SK-N-SH treated with all-trans-retinoic acid at 6 μM for 48 hours (cell line): ENCODE results near the gene GCH1.

Source experiments
- ARNTL ChIP-seq: fragments of 450-650 bp; formaldehyde crosslinking; IDR thresholded peaks from 2 replicates; pipeline ENCODE4 v1.5.0; 2020; ENCODE audit warnings: low read depth, mild to moderate bottlenecking, moderate library complexity, borderline replicate concordance
- BACH2 ChIP-seq: fragments of 250-450 bp; sonication (Bioruptor Pico); IDR thresholded peaks from 2 replicates; pipeline ENCODE4 v1.9.0; 2021; ENCODE audit warnings: mild to moderate bottlenecking, borderline replicate concordance
- ESRRG ChIP-seq: fragments of 250-450 bp; sonication (Bioruptor Pico); IDR thresholded peaks from 2 replicates; pipeline ENCODE4 v1.6.1; 2021; ENCODE audit warnings: mild to moderate bottlenecking
- GLIS3 ChIP-seq: fragments of 250-450 bp; sonication (Bioruptor Pico); IDR thresholded peaks from 2 replicates; pipeline ENCODE4 v1.5.0; 2020; ENCODE audit warnings: mild to moderate bottlenecking, moderate library complexity
- RARB ChIP-seq: fragments of 250-450 bp; sonication (Bioruptor Pico); IDR thresholded peaks from 2 replicates; pipeline ENCODE4 v1.8.0; 2021; ENCODE audit warnings: mild to moderate bottlenecking, moderate library complexity
- TCF4 ChIP-seq: fragments of 250-450 bp; sonication (Bioruptor Pico); IDR thresholded peaks from 2 replicates; pipeline ENCODE4 v1.8.0; 2021; ENCODE audit warnings: mild to moderate bottlenecking, moderate library complexity, borderline replicate concordance
- ZFP30 ChIP-seq: fragments of 450-650 bp; formaldehyde crosslinking; IDR thresholded peaks from 2 replicates; pipeline ENCODE4 v1.5.0; 2022; ENCODE audit warnings: mild to moderate bottlenecking, moderate library complexity
- ZNF565 ChIP-seq: fragments of 450-650 bp; formaldehyde crosslinking; conservative IDR thresholded peaks from 2 replicates; pipeline ENCODE4 v1.5.0; 2020; ENCODE audit warnings: low read depth, mild to moderate bottlenecking, moderate library complexity
- TF ChIP-seq, protein P1 (sequence below): fragments of 250-450 bp; sonication (Bioruptor Pico); IDR thresholded peaks from 2 replicates; pipeline ENCODE4 v1.5.1; 2020; ENCODE audit warnings: low read depth, mild to moderate bottlenecking, moderate library complexity
- TF ChIP-seq, protein P2 (sequence below): fragments of 250-450 bp; sonication (Bioruptor Pico); IDR thresholded peaks from 2 replicates; pipeline ENCODE4 v1.8.0; 2020; ENCODE audit warnings: mild to moderate bottlenecking, moderate library complexity, borderline replicate concordance
- TF ChIP-seq, protein P3 (sequence below): fragments of 250-450 bp; sonication (Bioruptor Pico); IDR thresholded peaks from 2 replicates; pipeline ENCODE4 v1.8.0; 2021; ENCODE audit warnings: low read depth, mild to moderate bottlenecking, moderate library complexity, borderline replicate concordance
- TF ChIP-seq, protein P4 (sequence below): fragments of 250-450 bp; sonication (Bioruptor Pico); IDR thresholded peaks from 2 replicates; pipeline ENCODE4 v1.5.0; 2020; ENCODE audit warnings: mild to moderate bottlenecking, moderate library complexity

DNA sequence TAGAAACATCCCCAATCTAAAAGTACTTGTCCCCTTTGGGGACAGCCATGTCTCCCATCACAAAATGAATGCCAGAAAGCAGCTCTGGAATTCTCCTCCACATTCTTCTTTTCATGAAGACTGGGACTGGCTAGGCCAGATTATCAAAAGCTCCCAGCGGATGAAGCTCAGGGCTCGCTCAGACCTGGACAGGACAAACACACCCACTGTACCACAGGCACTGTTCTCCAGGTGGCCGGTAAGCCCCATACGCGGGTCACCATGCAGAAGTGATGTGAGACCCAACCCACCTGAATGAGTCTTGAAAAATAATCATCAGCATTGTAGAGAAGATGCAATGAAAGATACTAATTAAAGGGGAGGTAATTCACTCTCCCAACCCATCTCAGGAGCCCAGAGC is 85.1 kb downstream of the GCH1 start:
- TF ChIP-seq TCF4: no peak
- TF ChIP-seq GLIS3: no peak
- TF ChIP-seq, protein P1, sequence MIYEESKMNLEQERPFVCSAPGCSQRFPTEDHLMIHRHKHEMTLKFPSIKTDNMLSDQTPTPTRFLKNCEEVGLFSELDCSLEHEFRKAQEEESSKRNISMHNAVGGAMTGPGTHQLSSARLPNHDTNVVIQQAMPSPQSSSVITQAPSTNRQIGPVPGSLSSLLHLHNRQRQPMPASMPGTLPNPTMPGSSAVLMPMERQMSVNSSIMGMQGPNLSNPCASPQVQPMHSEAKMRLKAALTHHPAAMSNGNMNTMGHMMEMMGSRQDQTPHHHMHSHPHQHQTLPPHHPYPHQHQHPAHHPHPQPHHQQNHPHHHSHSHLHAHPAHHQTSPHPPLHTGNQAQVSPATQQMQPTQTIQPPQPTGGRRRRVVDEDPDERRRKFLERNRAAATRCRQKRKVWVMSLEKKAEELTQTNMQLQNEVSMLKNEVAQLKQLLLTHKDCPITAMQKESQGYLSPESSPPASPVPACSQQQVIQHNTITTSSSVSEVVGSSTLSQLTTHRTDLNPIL (CRISPR knock-in tag): no peak
- no peak for TF ChIP-seq ESRRG (CRISPR knock-in tag)
- no peak for TF ChIP-seq ZFP30 (CRISPR knock-in tag)
- no peak for TF ChIP-seq BACH2
- TF ChIP-seq, protein P2, sequence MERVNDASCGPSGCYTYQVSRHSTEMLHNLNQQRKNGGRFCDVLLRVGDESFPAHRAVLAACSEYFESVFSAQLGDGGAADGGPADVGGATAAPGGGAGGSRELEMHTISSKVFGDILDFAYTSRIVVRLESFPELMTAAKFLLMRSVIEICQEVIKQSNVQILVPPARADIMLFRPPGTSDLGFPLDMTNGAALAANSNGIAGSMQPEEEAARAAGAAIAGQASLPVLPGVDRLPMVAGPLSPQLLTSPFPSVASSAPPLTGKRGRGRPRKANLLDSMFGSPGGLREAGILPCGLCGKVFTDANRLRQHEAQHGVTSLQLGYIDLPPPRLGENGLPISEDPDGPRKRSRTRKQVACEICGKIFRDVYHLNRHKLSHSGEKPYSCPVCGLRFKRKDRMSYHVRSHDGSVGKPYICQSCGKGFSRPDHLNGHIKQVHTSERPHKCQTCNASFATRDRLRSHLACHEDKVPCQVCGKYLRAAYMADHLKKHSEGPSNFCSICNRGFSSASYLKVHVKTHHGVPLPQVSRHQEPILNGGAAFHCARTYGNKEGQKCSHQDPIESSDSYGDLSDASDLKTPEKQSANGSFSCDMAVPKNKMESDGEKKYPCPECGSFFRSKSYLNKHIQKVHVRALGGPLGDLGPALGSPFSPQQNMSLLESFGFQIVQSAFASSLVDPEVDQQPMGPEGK (CRISPR knock-in tag): no peak
- TF ChIP-seq, protein P3, sequence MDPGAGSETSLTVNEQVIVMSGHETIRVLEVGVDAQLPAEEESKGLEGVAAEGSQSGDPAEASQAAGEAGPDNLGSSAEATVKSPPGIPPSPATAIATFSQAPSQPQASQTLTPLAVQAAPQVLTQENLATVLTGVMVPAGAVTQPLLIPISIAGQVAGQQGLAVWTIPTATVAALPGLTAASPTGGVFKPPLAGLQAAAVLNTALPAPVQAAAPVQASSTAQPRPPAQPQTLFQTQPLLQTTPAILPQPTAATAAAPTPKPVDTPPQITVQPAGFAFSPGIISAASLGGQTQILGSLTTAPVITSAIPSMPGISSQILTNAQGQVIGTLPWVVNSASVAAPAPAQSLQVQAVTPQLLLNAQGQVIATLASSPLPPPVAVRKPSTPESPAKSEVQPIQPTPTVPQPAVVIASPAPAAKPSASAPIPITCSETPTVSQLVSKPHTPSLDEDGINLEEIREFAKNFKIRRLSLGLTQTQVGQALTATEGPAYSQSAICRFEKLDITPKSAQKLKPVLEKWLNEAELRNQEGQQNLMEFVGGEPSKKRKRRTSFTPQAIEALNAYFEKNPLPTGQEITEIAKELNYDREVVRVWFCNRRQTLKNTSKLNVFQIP (CRISPR knock-in tag): no peak
- TF ChIP-seq, protein P4, sequence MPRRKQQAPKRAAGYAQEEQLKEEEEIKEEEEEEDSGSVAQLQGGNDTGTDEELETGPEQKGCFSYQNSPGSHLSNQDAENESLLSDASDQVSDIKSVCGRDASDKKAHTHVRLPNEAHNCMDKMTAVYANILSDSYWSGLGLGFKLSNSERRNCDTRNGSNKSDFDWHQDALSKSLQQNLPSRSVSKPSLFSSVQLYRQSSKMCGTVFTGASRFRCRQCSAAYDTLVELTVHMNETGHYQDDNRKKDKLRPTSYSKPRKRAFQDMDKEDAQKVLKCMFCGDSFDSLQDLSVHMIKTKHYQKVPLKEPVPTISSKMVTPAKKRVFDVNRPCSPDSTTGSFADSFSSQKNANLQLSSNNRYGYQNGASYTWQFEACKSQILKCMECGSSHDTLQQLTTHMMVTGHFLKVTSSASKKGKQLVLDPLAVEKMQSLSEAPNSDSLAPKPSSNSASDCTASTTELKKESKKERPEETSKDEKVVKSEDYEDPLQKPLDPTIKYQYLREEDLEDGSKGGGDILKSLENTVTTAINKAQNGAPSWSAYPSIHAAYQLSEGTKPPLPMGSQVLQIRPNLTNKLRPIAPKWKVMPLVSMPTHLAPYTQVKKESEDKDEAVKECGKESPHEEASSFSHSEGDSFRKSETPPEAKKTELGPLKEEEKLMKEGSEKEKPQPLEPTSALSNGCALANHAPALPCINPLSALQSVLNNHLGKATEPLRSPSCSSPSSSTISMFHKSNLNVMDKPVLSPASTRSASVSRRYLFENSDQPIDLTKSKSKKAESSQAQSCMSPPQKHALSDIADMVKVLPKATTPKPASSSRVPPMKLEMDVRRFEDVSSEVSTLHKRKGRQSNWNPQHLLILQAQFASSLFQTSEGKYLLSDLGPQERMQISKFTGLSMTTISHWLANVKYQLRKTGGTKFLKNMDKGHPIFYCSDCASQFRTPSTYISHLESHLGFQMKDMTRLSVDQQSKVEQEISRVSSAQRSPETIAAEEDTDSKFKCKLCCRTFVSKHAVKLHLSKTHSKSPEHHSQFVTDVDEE (CRISPR knock-in tag): no peak
- no peak for TF ChIP-seq RARB
- no peak for TF ChIP-seq ARNTL (CRISPR knock-in tag)
- TF ChIP-seq ZNF565 (CRISPR knock-in tag): no peak
